Esophagus (tissue), 2 donors: ENCODE data around the gene AGBL4. TPM values are rescaled to one million over a fixed set of nuclear protein-coding genes. Genes with fewer than 3 reads are reported as not detected.

ENCODE experiments used
- H3K27ac ChIP-seq, 2 donors: one replicate each; pipeline ENCODE4 v1.5.1; 2013; ENCODE audit warnings: low read depth in 2 of 2, mild to moderate bottlenecking in 2 of 2, inconsistent platforms in 1 of 2, low read length in 1 of 2, moderate library complexity in 1 of 2
- H3K27me3 ChIP-seq, 2 donors: one replicate each; pipeline ENCODE4 v1.6.1; 2013; ENCODE audit warnings: low read length in 2 of 2, control low read depth in 1 of 2, mild to moderate bottlenecking in 1 of 2; ENCODE audit not compliant: insufficient read depth in 2 of 2, control insufficient read depth in 1 of 2
- H3K36me3 ChIP-seq, 2 donors: one replicate each; pipeline ENCODE4 v1.6.1; 2013; ENCODE audit warnings: low read length in 1 of 2; ENCODE audit not compliant: control insufficient read depth in 2 of 2, insufficient read depth in 2 of 2
- H3K4me1 ChIP-seq, 2 donors: one replicate each; pipeline ENCODE4 v1.6.1; 2013; ENCODE audit warnings: low read length in 1 of 2; ENCODE audit not compliant: control insufficient read depth in 2 of 2, insufficient read depth in 2 of 2
- H3K4me3 ChIP-seq, 2 donors: one replicate each; pipeline ENCODE4 v1.5.1; 2013; ENCODE audit warnings: low read length in 2 of 2, mild to moderate bottlenecking in 2 of 2, low read depth in 1 of 2, moderate library complexity in 1 of 2
- H3K9me3 ChIP-seq, 2 donors: one replicate each; pipeline ENCODE4 v1.6.1; 2013; ENCODE audit warnings: mild to moderate bottlenecking in 2 of 2, low read depth in 1 of 2, low read length in 1 of 2, moderate library complexity in 1 of 2; ENCODE audit not compliant: control insufficient read depth in 2 of 2, insufficient read depth in 1 of 2
- WGBS, 2 donors: extraction: QIAGEN DNeasy Blood & Tissue Kit; methylation state at CpG; one replicate each; pipeline ENCODE4 v1.1.7; 2013; 5-methylcytosine and 5-hydroxymethylcytosine counted together
- polyA plus RNA-seq, 2 donors: library from polyadenylated mRNA; stranded (reverse); fragments of 200-250 nt; gene quantifications; one replicate each; pipeline ENCODE4 v1.2.3, GENCODE V29; 2013
- donor health status: healthy with polysubstance abuse.
- donor health status: Bipolar disorder and iron deficiency.

Gene AGBL4
- polyA plus RNA-seq, 2 donors, result 0.02 TPM; not detected in 1

GRCh38 chr1:48675251-48675650 lies 1348.5 kb downstream of the AGBL4 start:
- Histone ChIP-seq H3K27me3 (no peaks in the 10 kb centered on the region), H3K9me3 (no peaks in the 10 kb centered on the region), H3K4me1 (no peaks in the 10 kb centered on the region), H3K4me3 (no peak overlapping the region), H3K27ac (no peak overlapping the region), H3K36me3 (no peaks in the 10 kb centered on the region)
- 45 to 61% methylated on average over 3 of the region's 3 CpGs for WGBS, 2 donors

GRCh38 chr1:48674641-48675040 lies 1349.1 kb downstream of the AGBL4 start:
- 55 to 67% methylated on average over 2 of the region's 2 CpGs for WGBS, 2 donors
- no peaks in the 10 kb centered on the region for H3K27me3 ChIP-seq
- H3K27ac ChIP-seq, result no peak overlapping the region
- no peaks in the 10 kb centered on the region for H3K9me3 ChIP-seq
- no peaks in the 10 kb centered on the region for H3K36me3 ChIP-seq
- no peaks in the 10 kb centered on the region for H3K4me1 ChIP-seq
- H3K4me3 ChIP-seq, result no peak overlapping the region

- WGBS, 2 donors, result 63 to 71% methylated on average over 12 of the region's 12 CpGs
These were observed 1350.2 kb downstream of the AGBL4 start for GRCh38 chr1:48673332-48674105.

GRCh38 chr1:48671578-48671977 lies 1352.2 kb downstream of the AGBL4 start:
- no peak overlapping the region for H3K4me3 ChIP-seq
- H3K9me3 ChIP-seq, result no peaks in the 10 kb centered on the region
- H3K4me1 ChIP-seq, result no peaks in the 10 kb centered on the region
- no peaks in the 10 kb centered on the region for H3K36me3 ChIP-seq
- H3K27ac ChIP-seq, result no peak overlapping the region
- no peaks in the 10 kb centered on the region for H3K27me3 ChIP-seq
- WGBS, 2 donors, result 88 to 98% methylated on average over 1 of the region's 1 CpG

More at GRCh38 chr1:48673332-48674105, 1350.2 kb downstream of the AGBL4 start:
- Histone ChIP-seq H3K27me3 (no peaks in the 10 kb centered on the region), H3K9me3 (no peaks in the 10 kb centered on the region), H3K4me3 (no peak overlapping the region), H3K36me3 (no peaks in the 10 kb centered on the region), H3K27ac (no peak overlapping the region), H3K4me1 (no peaks in the 10 kb centered on the region)

- no peak overlapping the region for H3K4me3 ChIP-seq
- H3K36me3 ChIP-seq, result no peaks in the 10 kb centered on the region
- H3K9me3 ChIP-seq, result no peaks in the 10 kb centered on the region
- no peaks in the 10 kb centered on the region for H3K27me3 ChIP-seq
- H3K4me1 ChIP-seq, result no peaks in the 10 kb centered on the region
- H3K27ac ChIP-seq, result no peak overlapping the region
- 58 to 63% methylated on average over 5 of the region's 5 CpGs for WGBS, 2 donors
These were observed 1353.3 kb downstream of the AGBL4 start for GRCh38 chr1:48670234-48671020.

- 83 to 89% methylated on average over 2 of the region's 2 CpGs for WGBS, 2 donors
- Histone ChIP-seq H3K9me3 (no peaks in the 10 kb centered on the region), H3K36me3 (no peaks in the 10 kb centered on the region), H3K4me1 (no peaks in the 10 kb centered on the region), H3K4me3 (no peak overlapping the region), H3K27me3 (no peaks in the 10 kb centered on the region), H3K27ac (no peak overlapping the region)
These were observed 1355.4 kb downstream of the AGBL4 start for GRCh38 chr1:48668339-48668738.

GRCh38 chr1:48667782-48668181 lies 1356.0 kb downstream of the AGBL4 start:
- Histone ChIP-seq H3K36me3 (no peaks in the 10 kb centered on the region), H3K4me1 (no peaks in the 10 kb centered on the region), H3K4me3 (no peak overlapping the region), H3K9me3 (no peaks in the 10 kb centered on the region), H3K27ac (no peak overlapping the region), H3K27me3 (no peaks in the 10 kb centered on the region)
- 88 to 90% methylated on average over 1 of the region's 1 CpG for WGBS, 2 donors

- no peaks in the 10 kb centered on the region for H3K4me1 ChIP-seq
- no peaks in the 10 kb centered on the region for H3K27me3 ChIP-seq
- no peaks in the 10 kb centered on the region for H3K9me3 ChIP-seq
- no peak overlapping the region for H3K4me3 ChIP-seq
- H3K27ac ChIP-seq, result no peak overlapping the region
- no peaks in the 10 kb centered on the region for H3K36me3 ChIP-seq
- WGBS, 2 donors, result 76 to 82% methylated on average over 6 of the region's 6 CpGs
These were observed 1357.9 kb downstream of the AGBL4 start for GRCh38 chr1:48665708-48666407.

GRCh38 chr1:48661726-48662463 lies 1361.9 kb downstream of the AGBL4 start:
- Histone ChIP-seq H3K36me3 (no peaks in the 10 kb centered on the region), H3K9me3 (no peaks in the 10 kb centered on the region), H3K4me3 (no peak overlapping the region), H3K4me1 (no peaks in the 10 kb centered on the region), H3K27me3 (no peaks in the 10 kb centered on the region), H3K27ac (no peak overlapping the region)
- 56 to 60% methylated on average over 8 of the region's 8 CpGs for WGBS, 2 donors
